HEK293 (cell line): Measurements from ENCODE around the gene USF3.

Experiments used
- CTCF ChIP-seq: fragments of 450-650 bp; formaldehyde crosslinking; IDR thresholded peaks from 2 replicates; pipeline ENCODE4 v1.5.1; 2016; ENCODE audit warnings: missing biosample characterization, missing genetic modification characterization
- FEZF1 ChIP-seq: fragments of 450-650 bp; formaldehyde crosslinking; IDR thresholded peaks from 2 replicates; pipeline ENCODE4 v1.5.1; 2016; ENCODE audit warnings: missing biosample characterization, missing genetic modification characterization
- GLIS1 ChIP-seq: fragments of 450-650 bp; formaldehyde crosslinking; IDR thresholded peaks from 2 replicates; pipeline ENCODE4 v1.5.1; 2016; ENCODE audit warnings: missing biosample characterization, missing genetic modification characterization
- HOXC10 ChIP-seq: sonication (generic); formaldehyde crosslinking; IDR thresholded peaks from 2 replicates; pipeline ENCODE4 v1.8.1; 2023; ENCODE audit warnings: mild to moderate bottlenecking, missing genetic modification reagents
- KLF16 ChIP-seq: fragments of 450-650 bp; formaldehyde crosslinking; IDR thresholded peaks from 2 replicates; pipeline ENCODE4 v1.5.1; 2017; ENCODE audit warnings: missing biosample characterization, missing genetic modification characterization
- OVOL3 ChIP-seq: fragments of 450-650 bp; formaldehyde crosslinking; IDR thresholded peaks from 2 replicates; pipeline ENCODE4 v1.5.1; 2016; ENCODE audit warnings: missing biosample characterization, missing genetic modification characterization
- REST ChIP-seq: fragments of 450-650 bp; formaldehyde crosslinking; IDR thresholded peaks from 2 replicates; pipeline ENCODE4 v1.5.1; 2016; ENCODE audit warnings: missing biosample characterization, missing genetic modification characterization
- TRIM28 ChIP-seq: IDR thresholded peaks from 2 replicates; pipeline ENCODE4 v1.6.1; 2011; ENCODE audit warnings: low read length, control low read depth, borderline replicate concordance
- WT1 ChIP-seq: fragments of 450-650 bp; formaldehyde crosslinking; IDR thresholded peaks from 2 replicates; pipeline ENCODE4 v1.5.1; 2016; ENCODE audit warnings: missing biosample characterization, missing genetic modification characterization
- YY2 ChIP-seq: fragments of 450-650 bp; formaldehyde crosslinking; IDR thresholded peaks from 2 replicates; pipeline ENCODE4 v1.5.1; 2016; ENCODE audit warnings: missing biosample characterization, missing genetic modification characterization
- ZBTB8A ChIP-seq: fragments of 450-650 bp; formaldehyde crosslinking; IDR thresholded peaks from 2 replicates; pipeline ENCODE4 v1.5.1; 2016; ENCODE audit warnings: missing biosample characterization, missing genetic modification characterization
- ZFP69B ChIP-seq: fragments of 450-650 bp; formaldehyde crosslinking; IDR thresholded peaks from 2 replicates; pipeline ENCODE4 v1.5.1; 2016; ENCODE audit warnings: missing biosample characterization, missing genetic modification characterization
- ZNF140 ChIP-seq: fragments of 450-650 bp; formaldehyde crosslinking; IDR thresholded peaks from 2 replicates; pipeline ENCODE4 v1.5.1; 2016; ENCODE audit warnings: missing biosample characterization, missing genetic modification characterization
- ZNF2 ChIP-seq: fragments of 450-650 bp; formaldehyde crosslinking; IDR thresholded peaks from 2 replicates; pipeline ENCODE4 v1.5.1; 2016; ENCODE audit warnings: missing biosample characterization, missing genetic modification characterization
- ZNF214 ChIP-seq: fragments of 450-650 bp; formaldehyde crosslinking; IDR thresholded peaks from 2 replicates; pipeline ENCODE4 v1.5.1; 2017; ENCODE audit warnings: missing biosample characterization, mild to moderate bottlenecking, missing genetic modification characterization, borderline replicate concordance
- ZNF223 ChIP-seq: fragments of 450-650 bp; formaldehyde crosslinking; IDR thresholded peaks from 2 replicates; pipeline ENCODE4 v1.5.1; 2016; ENCODE audit warnings: missing biosample characterization, missing genetic modification characterization
- ZNF292 ChIP-seq: fragments of 450-650 bp; formaldehyde crosslinking; IDR thresholded peaks from 2 replicates; pipeline ENCODE4 v1.5.1; 2016; ENCODE audit warnings: low read depth, missing biosample characterization, missing genetic modification characterization, borderline replicate concordance
- ZNF324 ChIP-seq: fragments of 450-650 bp; formaldehyde crosslinking; IDR thresholded peaks from 2 replicates; pipeline ENCODE4 v1.5.1; 2016; ENCODE audit warnings: missing biosample characterization, missing genetic modification characterization
- ZNF488 ChIP-seq: fragments of 450-650 bp; formaldehyde crosslinking; IDR thresholded peaks from 2 replicates; pipeline ENCODE4 v1.5.1; 2016; ENCODE audit warnings: missing biosample characterization, missing genetic modification characterization
- ZNF501 ChIP-seq: fragments of 450-650 bp; formaldehyde crosslinking; IDR thresholded peaks from 2 replicates; pipeline ENCODE4 v1.5.1; 2016; ENCODE audit warnings: missing biosample characterization, missing genetic modification characterization
- ZNF558 ChIP-seq: fragments of 450-650 bp; formaldehyde crosslinking; IDR thresholded peaks from 2 replicates; pipeline ENCODE4 v1.5.1; 2016; ENCODE audit warnings: missing biosample characterization, missing genetic modification characterization
- ZNF571 ChIP-seq: fragments of 450-650 bp; formaldehyde crosslinking; IDR thresholded peaks from 2 replicates; pipeline ENCODE4 v1.5.0; 2017; ENCODE audit warnings: missing biosample characterization, missing genetic modification characterization
- ZNF610 ChIP-seq: fragments of 450-650 bp; formaldehyde crosslinking; IDR thresholded peaks from 2 replicates; pipeline ENCODE4 v1.5.1; 2016; ENCODE audit warnings: missing biosample characterization, missing genetic modification characterization, borderline replicate concordance
- ZNF624 ChIP-seq: fragments of 450-650 bp; formaldehyde crosslinking; IDR thresholded peaks from 2 replicates; pipeline ENCODE4 v1.5.1; 2017; ENCODE audit warnings: missing biosample characterization, missing genetic modification characterization
- ZNF629 ChIP-seq: fragments of 450-650 bp; formaldehyde crosslinking; IDR thresholded peaks from 2 replicates; pipeline ENCODE4 v1.5.1; 2017; ENCODE audit warnings: missing biosample characterization, missing genetic modification characterization
- ZNF654 ChIP-seq: fragments of 450-650 bp; formaldehyde crosslinking; IDR thresholded peaks from 2 replicates; pipeline ENCODE4 v1.5.1; 2016; ENCODE audit warnings: low read depth, missing biosample characterization, missing genetic modification characterization
- ZNF658 ChIP-seq: fragments of 450-650 bp; formaldehyde crosslinking; IDR thresholded peaks from 2 replicates; pipeline ENCODE4; 2016; ENCODE audit warnings: missing biosample characterization, missing genetic modification characterization
- ZNF830 ChIP-seq: fragments of 450-650 bp; IDR thresholded peaks from 2 replicates; pipeline ENCODE4 v1.5.0; 2018; ENCODE audit warnings: missing biosample characterization, missing genetic modification characterization, low read depth, mild to moderate bottlenecking, moderate library complexity
- TF ChIP-seq, protein P1 (sequence below): fragments of 450-650 bp; formaldehyde crosslinking; IDR thresholded peaks from 2 replicates; pipeline ENCODE4 v1.5.1; 2016; ENCODE audit warnings: missing biosample characterization, missing genetic modification characterization
- TF ChIP-seq, protein P2 (sequence below): fragments of 450-650 bp; formaldehyde crosslinking; IDR thresholded peaks from 2 replicates; pipeline ENCODE4 v1.5.1; 2016; ENCODE audit warnings: missing biosample characterization, missing genetic modification characterization

The USF3 gene

DNA sequence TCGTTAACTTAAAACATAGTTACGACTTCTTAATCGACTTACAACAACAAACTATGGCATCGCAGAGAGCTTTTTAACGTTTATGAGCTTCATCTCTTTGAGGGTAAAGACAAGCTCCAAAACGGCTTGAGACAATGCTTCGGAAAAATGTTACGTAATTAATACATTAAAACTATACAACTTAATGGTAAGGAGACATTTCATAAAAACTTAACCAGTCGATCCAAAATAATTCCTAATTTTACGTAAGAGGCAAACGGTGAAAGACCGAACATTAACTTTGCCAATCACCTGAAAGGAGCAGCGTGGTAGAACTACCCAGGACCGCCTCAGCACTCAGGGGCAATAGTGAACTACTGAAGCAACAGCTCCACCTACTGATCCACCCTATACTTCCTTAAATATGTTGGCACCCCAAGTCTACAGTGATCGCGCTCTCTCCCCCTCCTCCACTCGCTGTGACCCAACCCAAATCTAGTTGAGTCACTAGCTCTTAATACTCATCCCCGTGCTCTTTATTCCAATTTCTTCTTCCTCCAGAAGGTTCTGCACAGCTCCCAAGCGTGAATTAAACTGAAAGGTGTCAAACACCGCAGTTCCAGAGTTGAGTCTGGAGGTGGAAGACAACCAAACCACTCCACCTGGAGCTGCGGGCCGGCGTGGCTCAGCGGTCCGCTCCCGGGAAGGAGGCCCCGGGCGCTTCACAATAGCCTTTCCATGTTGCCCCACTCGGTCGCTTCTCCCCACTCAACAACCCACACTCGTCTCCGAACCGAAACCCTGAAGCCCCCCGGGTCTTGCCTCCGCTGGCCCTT, 48.7 kb upstream of the USF3 start (continued):
- TF ChIP-seq, protein P1, sequence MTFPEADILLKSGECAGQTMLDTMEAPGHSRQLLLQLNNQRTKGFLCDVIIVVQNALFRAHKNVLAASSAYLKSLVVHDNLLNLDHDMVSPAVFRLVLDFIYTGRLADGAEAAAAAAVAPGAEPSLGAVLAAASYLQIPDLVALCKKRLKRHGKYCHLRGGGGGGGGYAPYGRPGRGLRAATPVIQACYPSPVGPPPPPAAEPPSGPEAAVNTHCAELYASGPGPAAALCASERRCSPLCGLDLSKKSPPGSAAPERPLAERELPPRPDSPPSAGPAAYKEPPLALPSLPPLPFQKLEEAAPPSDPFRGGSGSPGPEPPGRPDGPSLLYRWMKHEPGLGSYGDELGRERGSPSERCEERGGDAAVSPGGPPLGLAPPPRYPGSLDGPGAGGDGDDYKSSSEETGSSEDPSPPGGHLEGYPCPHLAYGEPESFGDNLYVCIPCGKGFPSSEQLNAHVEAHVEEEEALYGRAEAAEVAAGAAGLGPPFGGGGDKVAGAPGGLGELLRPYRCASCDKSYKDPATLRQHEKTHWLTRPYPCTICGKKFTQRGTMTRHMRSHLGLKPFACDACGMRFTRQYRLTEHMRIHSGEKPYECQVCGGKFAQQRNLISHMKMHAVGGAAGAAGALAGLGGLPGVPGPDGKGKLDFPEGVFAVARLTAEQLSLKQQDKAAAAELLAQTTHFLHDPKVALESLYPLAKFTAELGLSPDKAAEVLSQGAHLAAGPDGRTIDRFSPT = 0 out of 2 replicates have a peak, but pooled peaks have one; percentile 28
- no peak for TF ChIP-seq FEZF1 (tag by site-specific recombination)
- TF ChIP-seq ZNF140 = no peak
- TF ChIP-seq ZNF571 (tag by site-specific recombination) = no peak
- 0 out of 2 replicates have a peak, but pooled peaks have one; percentile 4 for TF ChIP-seq GLIS1 (tag by site-specific recombination)
- TF ChIP-seq YY2 = no peak
- TF ChIP-seq ZNF830 (tag by site-specific recombination) = no peak
- TF ChIP-seq ZNF658 (tag by site-specific recombination) = no peak
- TF ChIP-seq ZFP69B (tag by site-specific recombination) = no peak
- TF ChIP-seq ZNF488 (tag by site-specific recombination) = no peak
- no peak for TF ChIP-seq WT1 (tag by site-specific recombination)
- no peak for TF ChIP-seq ZNF223 (tag by site-specific recombination)
- no peak for TF ChIP-seq OVOL3 (tag by site-specific recombination)
- TF ChIP-seq ZNF214 (tag by site-specific recombination) = no peak
- no peak for TF ChIP-seq REST (tag by site-specific recombination)
- TF ChIP-seq ZNF629 = no peak
- no peak for TF ChIP-seq HOXC10 (CRISPR knock-in tag)
- TF ChIP-seq, protein P2, sequence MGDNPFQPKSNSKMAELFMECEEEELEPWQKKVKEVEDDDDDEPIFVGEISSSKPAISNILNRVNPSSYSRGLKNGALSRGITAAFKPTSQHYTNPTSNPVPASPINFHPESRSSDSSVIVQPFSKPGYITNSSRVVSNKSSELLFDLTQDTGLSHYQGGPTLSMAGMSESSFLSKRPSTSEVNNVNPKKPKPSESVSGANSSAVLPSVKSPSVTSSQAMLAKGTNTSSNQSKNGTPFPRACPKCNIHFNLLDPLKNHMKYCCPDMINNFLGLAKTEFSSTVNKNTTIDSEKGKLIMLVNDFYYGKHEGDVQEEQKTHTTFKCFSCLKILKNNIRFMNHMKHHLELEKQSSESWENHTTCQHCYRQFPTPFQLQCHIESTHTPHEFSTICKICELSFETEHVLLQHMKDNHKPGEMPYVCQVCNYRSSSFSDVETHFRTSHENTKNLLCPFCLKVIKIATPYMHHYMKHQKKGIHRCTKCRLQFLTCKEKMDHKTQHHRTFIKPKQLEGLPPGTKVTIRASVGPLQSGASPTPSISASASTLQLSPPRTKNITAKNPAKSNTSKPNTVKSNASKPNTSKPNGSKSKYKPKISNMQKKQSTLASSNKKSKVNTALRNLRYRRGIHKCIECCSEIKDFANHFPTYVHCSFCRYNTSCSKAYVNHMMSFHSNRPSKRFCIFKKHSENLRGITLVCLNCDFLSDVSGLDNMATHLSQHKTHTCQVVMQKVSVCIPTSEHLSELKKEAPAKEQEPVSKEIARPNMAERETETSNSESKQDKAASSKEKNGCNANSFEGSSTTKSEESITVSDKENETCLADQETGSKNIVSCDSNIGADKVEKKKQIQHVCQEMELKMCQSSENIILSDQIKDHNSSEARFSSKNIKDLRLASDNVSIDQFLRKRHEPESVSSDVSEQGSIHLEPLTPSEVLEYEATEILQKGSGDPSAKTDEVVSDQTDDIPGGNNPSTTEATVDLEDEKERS (tag by site-specific recombination) = no peak
- no peak for TF ChIP-seq ZBTB8A (tag by site-specific recombination)
- no peak for TF ChIP-seq ZNF558 (tag by site-specific recombination)
- no peak for TF ChIP-seq ZNF624 (tag by site-specific recombination)
- TF ChIP-seq ZNF610 (tag by site-specific recombination) = no peak
- no peak for TF ChIP-seq ZNF292 (tag by site-specific recombination)
- no peak for TF ChIP-seq KLF16 (tag by site-specific recombination)
- TF ChIP-seq ZNF501 (tag by site-specific recombination) = 0 out of 2 replicates have a peak, but pooled peaks have one; percentile 41
- peak; percentile 21; the same call in 1 of the 2 replicates for TF ChIP-seq CTCF
- TF ChIP-seq ZNF654 = peak; percentile 76
- no peak for TF ChIP-seq ZNF324 (tag by site-specific recombination)
- 0 out of 2 replicates have a peak, but pooled peaks have one; percentile 16 for TF ChIP-seq TRIM28
- TF ChIP-seq ZNF2 = 0 out of 2 replicates have a peak, but pooled peaks have one; percentile 65
